ENCODE results near the gene ZNF681. TPM values are rescaled to one million over a fixed set of nuclear protein-coding genes. Genes with fewer than 3 reads are reported as not detected.
"Not testable (repeated sequence)": the region's sequence is repeated elsewhere in the genome, so short reads cannot be mapped to it uniquely, and the experiment has no call there.

Gene ZNF681
- total RNA-seq, 1 donor from 2014 or later = 6.8 TPM

- not testable (repeated sequence) for DNase-seq (ENCODE audit: low spot score)
These were observed 65.8 kb downstream of the ZNF681 start for GRCh38 chr19:23692937-23693336.

Other genes starting within 250 kb of the ZNF681 start
- gene ZNF675, start 71.7 kb downstream of the ZNF681 start, total RNA-seq = 26.5 TPM
- 14.3 TPM for gene ZNF726, start 156.0 kb upstream of the ZNF681 start, total RNA-seq